Measurements from ENCODE around the gene ZNF678.

DNA sequence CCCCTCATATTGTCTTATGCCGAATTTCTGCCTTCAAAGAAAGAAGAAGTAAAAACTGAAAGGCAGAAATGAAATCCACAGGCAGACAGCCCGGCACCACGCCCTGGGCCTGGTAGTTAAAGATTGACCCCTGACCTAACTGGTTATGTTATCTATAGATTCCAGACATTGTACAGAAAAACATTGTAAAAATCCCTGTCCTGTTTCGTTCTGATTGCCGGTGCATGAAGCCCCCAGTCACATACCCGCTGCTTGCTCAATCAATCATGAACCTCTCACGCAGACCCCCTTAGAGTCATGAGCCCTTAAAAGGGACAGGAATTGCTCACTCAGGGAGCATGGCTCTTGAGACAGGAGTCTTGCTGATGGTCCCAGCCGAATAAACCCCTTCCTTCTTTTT, 122.5 kb downstream of the ZNF678 start:
- TF ChIP-seq TARDBP (IDR thresholded peaks at IDR 0.05), result no peak
- no peak for TF ChIP-seq ELF4 (IDR thresholded peaks at IDR 0.05)
- TF ChIP-seq SP1 (IDR thresholded peaks at IDR 0.05), result no peak
- TF ChIP-seq FOXM1 (IDR thresholded peaks at IDR 0.05; ENCODE audit: borderline replicate concordance), result no peak
